HG02763 (cell line): Measurements from ENCODE around the gene VDAC2.

Experiments used
- ATAC-seq: cut with Tn5 transposase; IDR thresholded peaks from one replicate; pipeline ENCODE4 v1.9.1; 2021; ENCODE audit warnings: mild to moderate bottlenecking, moderate library complexity; ENCODE audit not compliant: unreplicated experiment

Gene VDAC2

DNA sequence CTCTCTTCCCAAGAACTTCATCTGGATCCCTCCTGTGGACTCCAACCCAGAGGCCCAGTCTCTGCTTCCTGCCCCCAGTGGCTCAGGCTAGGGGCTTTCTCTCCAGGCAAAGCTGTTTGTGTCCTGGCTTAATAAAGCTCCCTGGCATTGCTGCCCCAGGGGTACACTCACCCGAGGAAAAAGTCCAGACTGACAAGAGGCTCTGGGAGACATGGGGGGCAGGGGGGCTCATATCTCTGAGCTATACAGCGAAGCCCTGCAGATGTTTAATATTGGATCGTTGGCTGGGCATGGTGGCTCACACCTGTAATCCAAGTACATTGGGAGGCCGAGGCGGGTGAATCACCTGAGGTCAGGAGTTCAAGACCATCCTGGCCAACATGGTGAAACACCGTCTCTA, 35.9 kb downstream of the VDAC2 start:
- no peak for ATAC-seq

DNA sequence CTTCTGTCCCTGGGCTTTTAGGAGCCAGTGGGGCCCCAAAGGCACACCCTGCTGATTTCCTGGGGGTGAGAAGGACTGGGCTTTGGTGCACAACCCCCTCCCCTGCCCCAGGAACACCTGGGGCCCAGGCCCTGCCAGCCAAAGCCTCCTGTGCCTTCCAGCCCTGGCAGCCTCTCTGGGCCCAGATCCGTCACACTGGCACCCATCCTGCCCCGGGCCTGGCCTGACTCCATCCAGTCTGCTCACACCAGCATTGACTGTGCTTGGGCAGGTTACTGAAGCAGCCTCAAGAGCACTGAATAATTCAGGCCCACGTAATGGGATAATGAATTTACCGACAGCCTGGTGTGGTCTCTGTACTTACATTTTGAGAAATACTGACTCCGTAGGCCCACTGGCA, 37.2 kb downstream of the VDAC2 start:
- no peak for ATAC-seq

DNA sequence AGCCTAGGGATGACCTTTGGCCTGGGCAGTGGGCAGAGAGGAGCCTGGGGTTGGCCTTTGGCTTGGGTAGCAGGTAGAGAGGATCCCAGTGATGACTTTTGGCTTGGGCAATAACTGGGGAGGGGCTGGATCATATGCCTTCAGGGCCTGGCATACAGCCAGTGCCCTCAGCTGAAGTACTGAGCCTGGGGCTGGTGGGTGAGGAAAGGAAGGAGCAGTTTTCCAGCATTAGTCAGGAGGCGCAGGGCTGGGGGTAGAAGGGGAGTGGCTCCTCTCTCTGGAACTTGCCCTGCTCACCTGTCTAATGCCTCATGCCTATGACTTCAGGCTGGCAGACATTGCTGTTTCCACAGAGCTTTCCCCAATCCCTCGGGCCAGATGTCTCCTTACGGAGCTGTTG, 40.3 kb downstream of the VDAC2 start:
- no peak for ATAC-seq

DNA sequence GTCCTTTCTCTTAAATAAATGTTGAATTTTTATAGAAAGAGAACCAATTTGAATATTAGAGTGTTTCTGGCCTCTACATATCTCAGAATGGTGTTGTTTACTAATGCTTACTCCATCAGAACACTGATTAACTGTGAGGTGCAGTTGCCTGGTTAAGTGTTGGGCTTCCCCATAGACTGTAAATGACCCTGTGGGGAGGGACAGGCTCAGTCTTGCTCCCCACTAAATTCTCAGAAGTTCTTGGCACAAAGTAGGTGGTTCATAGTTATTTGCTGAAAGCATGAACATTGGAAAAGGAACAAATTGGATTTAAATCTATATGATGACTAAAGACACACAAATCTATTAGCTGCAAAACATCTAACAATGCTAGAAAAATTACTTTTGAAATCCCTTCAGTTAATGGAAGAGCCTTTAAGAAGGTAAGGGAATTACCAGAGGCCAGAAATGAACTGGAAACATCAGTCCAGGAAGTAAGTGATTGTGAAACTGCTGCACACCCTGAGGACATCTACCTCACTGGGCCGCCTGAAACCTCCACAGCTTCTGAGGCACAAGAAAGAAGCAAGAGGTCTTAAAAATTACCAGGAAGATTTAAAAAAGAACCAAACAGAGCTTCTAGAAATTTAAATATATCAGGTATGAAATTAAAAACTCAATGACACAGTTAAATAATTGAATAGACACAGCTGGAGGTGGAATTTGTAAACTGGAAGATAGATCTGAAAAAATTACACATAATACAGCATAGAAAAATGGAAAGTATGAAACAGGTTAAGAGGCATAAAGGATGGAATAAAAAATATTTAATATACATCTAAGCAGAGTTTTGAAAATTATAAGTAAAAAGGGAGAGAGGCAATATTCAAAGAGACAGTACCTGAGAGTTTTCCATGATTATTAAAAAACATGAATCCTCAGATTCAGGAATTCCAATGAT, 43.0 kb downstream of the VDAC2 start:
- ATAC-seq: no peak

DNA sequence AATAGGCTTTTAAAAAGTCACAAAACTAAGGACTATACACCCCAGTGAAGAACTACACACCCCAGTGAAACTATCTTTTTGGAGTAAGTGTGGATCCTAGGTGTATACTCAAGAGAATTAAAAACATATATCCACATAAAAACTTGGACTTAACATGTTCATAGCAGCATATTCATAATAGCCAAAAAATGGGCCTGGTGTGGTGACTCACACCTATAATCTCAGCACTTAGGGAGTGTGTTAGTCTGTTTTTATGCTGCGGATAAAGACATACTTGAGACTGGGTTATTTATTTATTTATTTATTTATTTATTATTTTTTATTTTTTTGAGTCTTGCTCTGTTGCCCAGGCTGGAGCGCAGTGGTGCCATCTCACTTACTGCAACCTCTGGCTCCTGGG, 44.1 kb downstream of the VDAC2 start:
- ATAC-seq: no peak

DNA sequence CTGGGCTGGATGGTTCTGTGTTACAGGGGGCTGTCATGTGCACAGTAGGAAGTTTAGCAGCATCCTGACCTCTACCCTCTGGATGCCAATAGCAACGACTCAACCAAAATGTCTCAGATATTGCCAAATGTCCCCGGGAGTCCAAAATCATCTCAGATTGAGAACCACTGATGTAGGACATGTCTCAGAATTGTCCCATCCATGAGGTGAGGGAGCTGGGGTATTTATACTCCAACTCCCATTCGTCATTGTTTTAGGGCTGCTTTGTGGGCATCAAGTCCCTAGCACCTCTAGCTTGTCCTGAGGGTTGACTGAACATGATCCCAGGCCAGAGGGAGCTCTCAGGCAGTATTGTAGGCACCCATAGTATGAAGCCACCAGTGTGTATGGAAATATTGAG, 50.4 kb downstream of the VDAC2 start:
- no peak for ATAC-seq

DNA sequence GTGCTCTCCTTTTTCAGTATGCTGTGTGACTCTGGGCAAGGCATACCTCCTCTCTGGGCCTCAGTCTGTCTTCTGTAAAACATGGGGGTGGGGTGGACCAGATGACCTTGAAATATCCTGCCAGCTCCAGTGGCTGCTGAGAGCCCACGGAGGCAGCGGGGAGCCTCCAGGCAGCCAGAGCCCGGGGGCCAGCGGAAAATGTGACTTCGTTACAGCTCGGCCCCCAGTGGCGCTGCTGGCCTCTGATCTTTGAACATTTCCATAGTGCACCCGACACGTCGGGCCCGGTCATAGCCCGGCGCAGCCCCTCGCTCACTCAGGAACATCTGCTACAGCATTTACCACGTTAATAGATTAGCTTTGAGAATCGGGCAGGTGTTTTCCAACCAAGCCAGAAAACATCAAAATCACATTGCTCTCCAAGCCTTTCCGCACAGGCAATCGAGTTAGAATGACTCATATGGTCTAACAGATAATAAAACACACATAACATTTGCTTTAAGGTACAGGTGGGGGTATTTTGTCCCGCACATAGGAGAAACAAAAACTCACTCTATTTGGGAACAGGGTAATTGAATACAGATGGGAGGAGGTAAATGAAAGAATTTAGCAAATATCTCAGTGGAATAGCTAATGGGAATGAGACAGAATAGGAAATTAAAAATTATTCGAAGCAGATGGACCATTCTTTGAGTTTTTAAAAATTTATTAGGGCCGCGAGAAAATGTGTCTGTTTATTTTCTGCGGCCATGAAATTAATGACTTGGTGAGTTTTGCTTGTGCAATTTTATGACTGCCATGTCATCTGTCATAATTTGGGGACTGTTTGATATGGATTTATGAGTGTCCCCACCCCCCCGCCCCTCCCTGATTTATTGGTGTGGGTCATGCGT, 51.5 kb downstream of the VDAC2 start:
- ATAC-seq: no peak

DNA sequence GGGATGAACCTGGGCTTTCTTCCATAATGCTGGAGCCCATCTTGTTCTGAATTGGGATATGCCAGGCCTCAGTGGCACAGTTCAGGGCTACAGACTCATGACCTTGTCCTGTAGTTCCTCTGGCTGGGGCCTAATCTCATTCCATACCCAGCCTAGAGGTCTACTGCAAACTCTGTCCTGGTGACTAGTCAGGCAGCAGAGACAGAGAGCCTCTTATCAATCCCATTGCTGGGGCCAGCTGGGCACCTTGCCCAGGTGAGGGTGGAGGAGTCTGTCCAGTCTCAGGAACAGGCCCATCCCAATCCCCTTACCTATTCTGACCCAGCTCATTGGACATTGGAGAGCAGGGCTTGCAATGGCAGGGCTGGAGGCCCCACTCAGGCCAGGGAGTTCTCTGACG, 53.2 kb downstream of the VDAC2 start:
- ATAC-seq: no peak

DNA sequence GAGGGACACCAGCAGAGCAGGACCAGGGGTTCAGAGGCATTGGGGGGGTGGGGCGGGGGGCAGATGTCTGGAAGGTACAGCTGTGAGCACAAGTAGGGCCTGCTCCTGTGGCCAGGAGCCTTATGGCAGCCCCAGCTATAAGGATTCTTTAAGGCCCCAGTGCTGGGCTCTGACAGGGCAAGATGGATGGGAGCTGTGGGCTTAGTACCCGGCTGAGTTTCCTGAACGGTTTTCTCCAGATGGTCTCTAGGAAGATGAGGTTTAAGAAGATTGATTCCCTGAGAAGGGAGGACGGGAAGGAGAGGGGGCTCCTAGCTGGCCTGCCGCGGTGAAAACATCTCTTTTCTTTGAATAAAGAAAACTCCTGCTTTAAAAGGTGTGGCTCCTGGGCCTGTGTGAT, 55.3 kb downstream of the VDAC2 start:
- no peak for ATAC-seq

DNA sequence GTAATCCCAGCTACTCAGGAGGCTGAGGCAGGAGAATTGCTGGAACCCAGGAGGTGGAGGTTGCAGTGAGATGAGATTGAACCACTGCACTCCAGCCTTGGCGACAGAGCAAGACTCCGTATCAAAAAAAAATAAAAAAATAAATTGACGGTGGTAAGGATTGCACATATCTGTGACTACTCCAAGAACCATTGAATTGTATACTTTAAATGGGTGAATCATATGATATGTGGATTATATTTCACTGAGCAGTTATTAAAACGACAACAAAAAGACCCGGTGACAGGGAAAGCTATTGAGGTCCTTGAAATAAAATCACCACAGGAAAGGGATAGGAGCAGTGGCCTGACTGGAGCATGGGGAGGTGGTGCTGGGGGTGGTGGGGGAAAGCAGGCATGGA, 56.3 kb downstream of the VDAC2 start:
- no peak for ATAC-seq

DNA sequence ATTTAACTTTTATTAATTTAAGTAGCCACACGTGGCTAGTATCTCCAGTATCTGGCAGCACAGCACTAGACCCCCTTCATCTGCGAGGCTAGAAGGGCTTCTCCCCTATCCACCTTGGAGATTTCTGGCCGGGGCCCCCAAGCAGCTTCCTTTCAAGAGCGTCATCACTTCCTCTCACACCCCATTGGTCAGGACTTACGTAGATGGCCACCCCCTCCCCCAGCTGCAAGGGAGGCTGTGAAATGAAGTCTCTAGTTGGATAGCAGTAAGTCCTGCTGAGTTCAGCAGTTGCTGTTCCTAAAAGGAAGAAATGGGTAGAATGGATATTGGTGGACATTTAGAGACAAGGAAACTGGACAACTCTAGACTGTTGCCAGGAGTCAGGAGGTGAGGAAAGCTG, 59.0 kb downstream of the VDAC2 start:
- ATAC-seq: no peak

DNA sequence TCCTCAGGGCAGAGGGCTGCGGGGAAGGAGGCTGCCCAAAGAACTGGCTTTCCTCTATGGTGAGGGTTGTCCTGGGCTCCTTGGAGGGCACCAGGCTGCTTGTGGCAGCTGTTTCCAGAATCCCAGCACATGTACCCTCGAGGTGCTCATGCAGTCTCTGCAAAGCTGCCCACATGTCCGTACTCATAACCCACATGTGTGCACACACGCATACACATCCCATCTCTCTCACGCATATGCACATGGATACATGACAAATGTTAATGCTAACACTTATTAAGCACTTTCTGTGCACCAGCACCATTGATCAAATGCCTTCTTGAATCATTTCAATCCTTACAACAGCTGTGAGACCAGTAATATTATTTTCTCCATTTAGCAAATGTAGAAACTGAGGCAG, 61.5 kb downstream of the VDAC2 start:
- no peak for ATAC-seq

DNA sequence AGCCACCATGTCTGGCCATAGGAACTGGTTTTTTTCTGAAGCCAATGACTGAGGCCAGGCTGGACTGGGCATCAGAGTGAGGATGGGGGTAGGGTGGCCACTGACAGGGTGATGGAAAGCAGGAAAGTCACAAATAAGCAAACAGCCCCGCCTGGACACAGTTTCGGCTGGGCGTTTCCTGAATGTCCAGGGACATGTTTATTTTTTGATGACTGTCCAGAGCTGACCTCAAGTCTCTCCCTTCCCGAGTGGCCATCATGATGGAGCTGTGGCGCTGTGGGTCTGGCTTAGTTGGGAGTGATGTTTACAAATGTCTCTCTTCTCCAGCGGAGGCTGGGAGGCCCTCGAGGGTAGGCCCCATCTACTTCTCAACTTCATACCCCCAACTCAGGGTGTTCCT, 62.3 kb downstream of the VDAC2 start:
- no peak for ATAC-seq

DNA sequence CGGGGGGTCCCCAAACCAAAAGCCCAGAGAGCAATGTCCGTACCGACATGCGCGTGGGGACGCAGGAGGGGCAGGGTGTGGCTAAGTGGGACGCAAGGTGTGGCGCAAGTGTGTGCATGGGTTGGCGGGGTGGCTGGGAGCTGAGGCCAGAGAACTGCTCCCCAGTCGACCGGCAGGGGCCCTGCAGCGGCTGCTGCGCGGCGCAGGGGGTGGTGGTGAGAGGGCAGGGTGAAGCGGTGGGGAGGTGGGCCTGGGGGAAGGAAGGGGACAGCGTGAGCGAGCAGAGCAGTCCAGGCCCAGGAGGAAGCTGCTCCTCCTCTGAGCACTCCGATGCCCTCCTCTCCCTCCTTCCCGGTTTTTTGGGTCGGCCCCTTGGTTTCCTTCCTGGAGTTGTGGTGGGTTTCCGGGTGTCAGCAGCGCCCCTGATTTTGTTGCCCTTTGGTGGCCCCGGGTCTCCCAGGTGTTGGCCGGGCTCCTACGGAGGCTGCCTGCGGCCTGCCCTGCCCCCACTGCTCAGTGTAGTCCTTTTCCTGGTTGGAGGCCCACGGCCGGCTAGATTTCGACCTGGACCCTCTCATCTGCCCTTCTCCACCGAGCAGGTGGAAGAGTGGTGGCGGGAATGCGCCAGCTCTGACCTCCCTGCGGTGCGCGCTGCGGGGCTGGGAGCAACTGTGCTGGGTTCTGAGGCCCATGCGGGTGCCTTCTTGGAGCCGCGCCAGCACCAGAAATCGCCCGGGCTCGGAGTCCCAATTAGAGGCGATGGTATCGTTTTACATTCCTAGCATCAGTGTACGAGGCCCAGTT, 65.7 kb downstream of the VDAC2 start:
- no peak for ATAC-seq

DNA sequence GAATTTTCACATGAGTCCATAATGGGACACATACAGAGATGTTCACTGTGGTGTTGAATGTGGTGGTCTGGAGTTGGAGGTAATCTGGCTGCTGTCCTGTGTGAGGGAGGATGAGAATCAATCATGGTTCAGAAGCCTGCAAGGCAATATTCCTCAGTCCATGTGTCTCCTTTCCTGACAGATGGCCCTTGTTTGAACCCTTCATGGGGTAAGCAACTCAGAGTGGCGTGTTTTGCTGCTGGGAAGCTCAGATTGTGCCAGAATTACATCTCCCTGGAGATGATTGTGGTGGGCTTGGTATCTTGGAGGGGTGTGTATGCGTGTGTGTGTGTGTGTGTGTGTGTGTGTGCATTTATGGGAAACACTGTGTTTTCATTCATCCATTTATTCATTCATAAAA, 69.6 kb downstream of the VDAC2 start:
- ATAC-seq: no peak
